CD4-positive, alpha-beta T cell (primary cell): Measurements from ENCODE around the gene COMTD1. TPM values are rescaled to one million over a fixed set of nuclear protein-coding genes. Genes with fewer than 3 reads are reported as not detected.
"Not testable (repeated sequence)": the region's sequence is repeated elsewhere in the genome, so short reads cannot be mapped to it uniquely, and the experiment has no call there.

Experiments used
- ATAC-seq: fragments of 200-7000 bp; cut with Tn5 transposase; one replicate; pipeline ENCODE4 v1.10.0; 2022; ENCODE audit warnings: mild to moderate bottlenecking; ENCODE audit not compliant: poor library complexity
- CTCF ChIA-PET: fragments of 350-600 bp; sonication (Branson Sonifier 250); formaldehyde crosslinking; loops from one replicate; lab custom pipeline; 2021; ENCODE audit warnings: antibody characterized with exemption, inconsistent platforms; lab: Charles Lee
- POLR2A ChIA-PET: fragments of 350-600 bp; sonication (Branson Sonifier 250); formaldehyde crosslinking; loops from one replicate; lab custom pipeline; 2021; ENCODE audit warnings: antibody characterized with exemption, inconsistent platforms; lab: Charles Lee
- DNase-seq, 14 experiments: peaks; one replicate each; pipeline ENCODE4 v3.0.0-alpha.2; 2013 to 2020; ENCODE audit warnings: mixed read lengths in 2 of 14
- H3K27ac ChIP-seq, 2 donors: one replicate each; pipeline versions ENCODE4 v1.5.1 to v1.7.0; 2013; ENCODE audit warnings: low read length in 2 of 2, low read depth in 1 of 2, mild to moderate bottlenecking in 1 of 2
- H3K27me3 ChIP-seq, 2 experiments: 1 replicate in 1 of 2; 2 replicates in 1 of 2; pipeline versions ENCODE4 v1.6.1 to v1.7.0; 2013; ENCODE audit warnings: low read length in 2 of 2, control low read depth in 1 of 2, mild to moderate bottlenecking in 1 of 2, moderate library complexity in 1 of 2; ENCODE audit not compliant: insufficient read depth in 2 of 2, control insufficient read depth in 1 of 2
- H3K36me3 ChIP-seq: one replicate; pipeline ENCODE4 v1.6.1; 2013; ENCODE audit warnings: low read length, control low read depth; ENCODE audit not compliant: insufficient read depth
- H3K4me1 ChIP-seq: one replicate; pipeline ENCODE4 v1.6.1; 2013; ENCODE audit warnings: low read length, control low read depth; ENCODE audit not compliant: insufficient read depth
- H3K4me3 ChIP-seq: one replicate; pipeline ENCODE4 v1.5.1; 2013; ENCODE audit warnings: mild to moderate bottlenecking, low read length, moderate library complexity
- H3K9me3 ChIP-seq, 2 experiments: 1 replicate in 1 of 2; 2 replicates in 1 of 2; pipeline versions ENCODE4 v1.6.1 to v1.7.0; 2013; ENCODE audit warnings: low read length in 2 of 2, mild to moderate bottlenecking in 2 of 2, control low read depth in 1 of 2, moderate library complexity in 1 of 2; ENCODE audit not compliant: control insufficient read depth in 1 of 2, insufficient read depth in 1 of 2
- H3K27ac Mint-ChIP-seq: one replicate; pipeline ENCODE4 v1.8.0; 2020; ENCODE audit warnings: mixed read lengths
- H3K27me3 Mint-ChIP-seq: one replicate; pipeline ENCODE4 v1.8.0; 2021; ENCODE audit warnings: mixed read lengths
- H3K36me3 Mint-ChIP-seq: one replicate; pipeline ENCODE4 v1.8.0; 2021; ENCODE audit warnings: low read depth, mixed read lengths
- H3K4me1 Mint-ChIP-seq: one replicate; pipeline ENCODE4 v1.8.0; 2021; ENCODE audit warnings: low read depth, mixed read lengths
- H3K4me3 Mint-ChIP-seq: one replicate; pipeline ENCODE4 v1.8.0; 2020; ENCODE audit warnings: mild to moderate bottlenecking, mixed read lengths
- H3K9me3 Mint-ChIP-seq: one replicate; pipeline ENCODE4 v1.8.0; 2020; ENCODE audit warnings: mixed read lengths
- CTCF ChIP-seq: fragments of 200-600 bp; IDR thresholded peaks from one replicate; pipeline ENCODE4 v1.8.0; 2022; ENCODE audit warnings: antibody characterized with exemption, mild to moderate bottlenecking
- intact Hi-C, 2 experiments: fragments of 100-400 bp; cut with DNase I in 1 of 2; cut with micrococcal nuclease in 1 of 2; formaldehyde crosslinking; loops; one replicate each; pipeline versions ENCODE4 v1.15.1 to v1.9.0; 2023 to 2025; cut with DNase I, micrococcal nuclease
- total RNA-seq, 174 experiments: library from RNA in 2 of 174; stranded (reverse) in 2 of 174; gene quantifications; one replicate each; pipeline ENCODE4 v1.2.3 and lab custom pipeline; 2021 to 2026

The COMTD1 gene
- total RNA-seq, 2 experiments from 2014 or later, result 9.5 to 10.5 TPM

- peaks cover 12% of the 10 kb centered on the region for H3K36me3 ChIP-seq
- no peak overlapping the region for H3K27ac ChIP-seq
- CTCF ChIA-PET, result interaction anchor here (0.6 to 1.5 kb wide), 2 partner anchors 14 to 22 kb away, joined by 3 to 4 read pairs; no protein-coding TSS in a partner anchor
- TF ChIP-seq CTCF, result no peak
- Mint-ChIP-seq H3K36me3 (peaks cover 26% of the 10 kb centered on the region), H3K27me3 (no peaks in the 10 kb centered on the region), H3K4me1 (peaks cover 22% of the 10 kb centered on the region), H3K9me3 (no peaks in the 10 kb centered on the region), H3K27ac (peak overlapping the region; percentile 99), H3K4me3 (peak overlapping the region; percentile 65)
- intact Hi-C loops, result loop anchor here in 1 of 2 experiments (2.0 kb wide), 2 partner anchors 19 to 95 kb away; no protein-coding TSS in a partner anchor
- ATAC-seq (no peak), DNase-seq (no peak)
- no peak overlapping the region for H3K4me3 ChIP-seq
- peaks cover 26% of the 10 kb centered on the region for H3K4me1 ChIP-seq
- H3K9me3 ChIP-seq, result no peaks in the 10 kb centered on the region
- no peaks in the 10 kb centered on the region for H3K27me3 ChIP-seq
- POLR2A ChIA-PET, result interaction anchor here (3.6 to 5.2 kb wide), 2 partner anchors 25 to 1058 kb away, joined by 20 to 208 read pairs; partner anchors contain the start of genes ADK, AP3M1 and COMTD1
Observed at GRCh38 chr10:75208181-75208580, 27.6 kb downstream of the COMTD1 start.

- POLR2A ChIA-PET, result no interaction called here
- H3K36me3 Mint-ChIP-seq, result peaks cover 24% of the 10 kb centered on the region
- intact Hi-C loops, result loop anchor here in 1 of 2 experiments (2.0 kb wide), 2 partner anchors 19 to 95 kb away; no protein-coding TSS in a partner anchor
- H3K27me3 Mint-ChIP-seq, result no peaks in the 10 kb centered on the region
- ATAC-seq, result no peak
- H3K27ac ChIP-seq, result no peak overlapping the region
- no peak overlapping the region for H3K4me3 ChIP-seq
- H3K36me3 ChIP-seq, result peaks cover 9% of the 10 kb centered on the region
- peaks cover 21% of the 10 kb centered on the region for H3K4me1 Mint-ChIP-seq
- no peak for TF ChIP-seq CTCF
- H3K9me3 Mint-ChIP-seq, result no peaks in the 10 kb centered on the region
- no peaks in the 10 kb centered on the region for H3K9me3 ChIP-seq
- CTCF ChIA-PET, result interaction anchor here (1.5 to 4.0 kb wide), 2 partner anchors 23 to 28 kb away, joined by 4 to 15 read pairs; partner anchors contain the start of gene COMTD1
- peak overlapping the region; percentile 99 for H3K27ac Mint-ChIP-seq
- no peak for DNase-seq
- peaks cover 22% of the 10 kb centered on the region for H3K4me1 ChIP-seq
- no peaks in the 10 kb centered on the region for H3K27me3 ChIP-seq
- peak overlapping the region; percentile 42 for H3K4me3 Mint-ChIP-seq
Observed at GRCh38 chr10:75207857-75208144, 28.0 kb downstream of the COMTD1 start.

DNA sequence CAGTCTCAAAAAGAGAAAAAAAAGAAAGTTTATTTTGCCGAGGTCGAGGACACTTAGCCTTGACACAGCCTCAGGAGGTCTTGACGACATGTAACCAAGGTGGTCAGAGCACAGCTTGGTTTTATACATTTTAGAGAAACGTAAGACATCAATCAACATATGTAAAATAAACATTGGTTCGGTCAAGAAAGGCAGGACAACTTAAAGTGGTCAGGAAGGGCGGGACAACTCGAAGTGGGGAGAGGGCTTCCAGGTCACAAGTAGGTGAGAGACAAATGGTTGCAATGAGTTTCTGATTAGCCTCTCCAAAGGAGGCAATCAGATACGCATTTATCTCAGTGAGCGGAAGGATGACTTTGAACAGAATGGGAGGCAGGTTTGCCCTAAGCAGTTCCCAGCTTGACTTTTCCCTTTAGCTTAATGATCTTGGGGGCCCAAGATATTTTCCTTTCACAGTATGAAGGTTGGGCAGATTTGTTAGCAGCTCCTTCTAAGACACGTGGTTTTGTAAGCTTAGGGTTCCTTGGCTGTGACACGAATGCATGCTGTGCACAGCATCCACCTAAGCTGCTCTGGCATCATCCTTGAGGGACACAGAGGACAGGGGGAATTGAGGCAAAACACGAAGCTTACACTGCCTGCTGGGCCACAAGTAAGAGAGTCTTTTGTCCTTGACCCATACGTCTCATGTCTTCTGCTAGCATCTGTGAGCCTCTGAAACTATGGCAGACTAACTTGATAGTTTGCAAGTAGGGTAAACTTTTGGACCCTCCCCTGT, 28.5 kb downstream of the COMTD1 start:
- H3K36me3 Mint-ChIP-seq, result peaks cover 19% of the 10 kb centered on the region
- no peaks in the 10 kb centered on the region for H3K9me3 ChIP-seq
- no peak overlapping the region for H3K4me3 Mint-ChIP-seq
- H3K4me3 ChIP-seq, result no peak overlapping the region
- peak overlapping the region; percentile 99 for H3K27ac Mint-ChIP-seq
- H3K27ac ChIP-seq, result no peak overlapping the region
- peaks cover 3% of the 10 kb centered on the region for H3K36me3 ChIP-seq
- CTCF ChIA-PET, result interaction anchor here (1.5 to 4.0 kb wide), 2 partner anchors 23 to 28 kb away, joined by 4 to 15 read pairs; partner anchors contain the start of gene COMTD1
- no peaks in the 10 kb centered on the region for H3K27me3 Mint-ChIP-seq
- DNase-seq, result no peak
- H3K9me3 Mint-ChIP-seq, result no peaks in the 10 kb centered on the region
- no peak for TF ChIP-seq CTCF
- H3K27me3 ChIP-seq, result no peaks in the 10 kb centered on the region
- no peak for ATAC-seq
- POLR2A ChIA-PET, result no interaction called here
- H3K4me1 ChIP-seq, result peaks cover 17% of the 10 kb centered on the region
- intact Hi-C loops, result no loop called here
- peaks cover 15% of the 10 kb centered on the region for H3K4me1 Mint-ChIP-seq

GRCh38 chr10:75206638-75207037, 29.1 kb downstream of the COMTD1 start:
- H3K4me1 Mint-ChIP-seq, H3K36me3 ChIP-seq, intact Hi-C loops, H3K9me3 ChIP-seq, H3K27me3 Mint-ChIP-seq, ATAC-seq, DNase-seq, H3K4me3 ChIP-seq, H3K4me3 Mint-ChIP-seq, H3K9me3 Mint-ChIP-seq, POLR2A ChIA-PET, H3K27ac ChIP-seq, H3K27me3 ChIP-seq: not testable (repeated sequence)
- Mint-ChIP-seq H3K27ac (peak overlapping the region; percentile 99), H3K36me3 (peaks cover 12% of the 10 kb centered on the region)
- H3K4me1 ChIP-seq, result peaks cover 12% of the 10 kb centered on the region
- CTCF ChIA-PET, result interaction anchor here (0.7 to 4.0 kb wide), 5 partner anchors 19 to 142 kb away, joined by 4 to 15 read pairs (median 5); partner anchors contain the start of gene COMTD1
